ENCODE results near the gene RGS16. TPM values are rescaled to one million over a fixed set of nuclear protein-coding genes. Genes with fewer than 3 reads are reported as not detected.

RGS16 gene
- total and polyA plus RNA-seq, 4 donors = 0.54 to 2.7 (median 0.83) TPM

DNA sequence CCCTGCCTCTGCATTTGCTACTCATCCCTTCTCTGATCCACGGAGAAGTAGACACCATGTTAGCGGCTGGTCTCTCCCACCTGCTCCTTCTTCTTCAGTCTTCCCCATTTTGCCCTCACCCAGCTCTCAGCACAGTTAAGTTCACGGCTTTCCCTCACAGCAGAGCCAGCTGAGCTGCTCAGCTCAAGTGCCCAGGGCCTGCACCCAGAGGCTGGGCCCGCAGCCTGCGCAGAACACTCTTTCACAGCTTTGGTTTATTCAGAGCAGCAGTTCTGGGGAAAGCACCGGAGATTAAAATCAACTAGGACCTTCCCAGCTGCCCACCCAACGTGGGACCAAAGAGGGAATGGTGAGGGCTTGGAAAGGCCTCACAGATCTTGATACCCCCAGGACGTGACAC lies 38.3 kb upstream of the RGS16 start (continued):
- no peak for TF ChIP-seq GABPA (IDR thresholded peaks at IDR 0.05 in 1 of 2, conservative IDR thresholded peaks at IDR 0.05 in 1 of 2)
- no peak for TF ChIP-seq YY1 (IDR thresholded peaks at IDR 0.05)
- TF ChIP-seq, protein P1, sequence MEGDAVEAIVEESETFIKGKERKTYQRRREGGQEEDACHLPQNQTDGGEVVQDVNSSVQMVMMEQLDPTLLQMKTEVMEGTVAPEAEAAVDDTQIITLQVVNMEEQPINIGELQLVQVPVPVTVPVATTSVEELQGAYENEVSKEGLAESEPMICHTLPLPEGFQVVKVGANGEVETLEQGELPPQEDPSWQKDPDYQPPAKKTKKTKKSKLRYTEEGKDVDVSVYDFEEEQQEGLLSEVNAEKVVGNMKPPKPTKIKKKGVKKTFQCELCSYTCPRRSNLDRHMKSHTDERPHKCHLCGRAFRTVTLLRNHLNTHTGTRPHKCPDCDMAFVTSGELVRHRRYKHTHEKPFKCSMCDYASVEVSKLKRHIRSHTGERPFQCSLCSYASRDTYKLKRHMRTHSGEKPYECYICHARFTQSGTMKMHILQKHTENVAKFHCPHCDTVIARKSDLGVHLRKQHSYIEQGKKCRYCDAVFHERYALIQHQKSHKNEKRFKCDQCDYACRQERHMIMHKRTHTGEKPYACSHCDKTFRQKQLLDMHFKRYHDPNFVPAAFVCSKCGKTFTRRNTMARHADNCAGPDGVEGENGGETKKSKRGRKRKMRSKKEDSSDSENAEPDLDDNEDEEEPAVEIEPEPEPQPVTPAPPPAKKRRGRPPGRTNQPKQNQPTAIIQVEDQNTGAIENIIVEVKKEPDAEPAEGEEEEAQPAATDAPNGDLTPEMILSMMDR (IDR thresholded peaks at IDR 0.05; ENCODE audit: low read depth, low read length, missing input control) = no peak
- TF ChIP-seq, protein P2, sequence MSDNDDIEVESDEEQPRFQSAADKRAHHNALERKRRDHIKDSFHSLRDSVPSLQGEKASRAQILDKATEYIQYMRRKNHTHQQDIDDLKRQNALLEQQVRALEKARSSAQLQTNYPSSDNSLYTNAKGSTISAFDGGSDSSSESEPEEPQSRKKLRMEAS (IDR thresholded peaks at IDR 0.05) = no peak
- TF ChIP-seq NR2F2 (IDR thresholded peaks at IDR 0.05) = no peak

DNA sequence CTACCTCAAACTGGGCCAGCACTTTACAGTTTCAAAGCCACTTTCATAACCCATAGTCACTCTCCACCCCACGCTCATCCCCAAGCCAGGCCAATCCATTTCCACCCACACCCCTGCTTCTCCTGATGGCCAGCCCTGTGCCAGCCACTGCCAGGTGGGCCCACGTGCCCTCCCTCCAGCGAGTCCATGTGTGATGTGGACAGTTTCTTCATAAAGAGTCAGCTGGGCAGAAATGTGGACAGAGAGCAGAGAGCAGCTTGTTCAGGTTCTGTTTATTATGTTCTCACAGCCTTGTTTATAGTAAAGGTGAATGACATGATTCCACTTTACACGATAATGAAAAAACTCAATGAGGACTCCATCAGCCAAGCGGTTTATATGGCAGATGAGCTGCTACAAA lies 37.4 kb upstream of the RGS16 start:
- no peaks in the 10 kb centered on the region for H3K9me3 ChIP-seq (ENCODE audit: control insufficient read depth in 4 of 4, low read length in 3 of 4)
- 41% methylated on average over 5 of the region's 5 CpGs for WGBS
- H3K4me3 ChIP-seq (ENCODE audit: low read depth in 1 of 3, low read length in 3 of 3) = no peak overlapping the region
- H3K27me3 ChIP-seq (ENCODE audit: control insufficient read depth in 4 of 4, insufficient read depth in 4 of 4, low read length in 3 of 4) = no peaks in the 10 kb centered on the region
- TF ChIP-seq SP1 (IDR thresholded peaks at IDR 0.05) = no peak
- peak; percentile 19 for TF ChIP-seq FOXA2 (IDR thresholded peaks at IDR 0.05)
- TF ChIP-seq, protein P1 (IDR thresholded peaks at IDR 0.05; ENCODE audit: low read depth, low read length, missing input control) = no peak
- TF ChIP-seq, protein P2 (IDR thresholded peaks at IDR 0.05) = peak; percentile 54
- TF ChIP-seq RAD21 (IDR thresholded peaks at IDR 0.05) = no peak
- TF ChIP-seq YY1 (IDR thresholded peaks at IDR 0.05) = peak; percentile 35
- TF ChIP-seq RXRA (IDR thresholded peaks at IDR 0.05) = peak in 1 of 2 donors; percentile 86
- TF ChIP-seq, protein P3, sequence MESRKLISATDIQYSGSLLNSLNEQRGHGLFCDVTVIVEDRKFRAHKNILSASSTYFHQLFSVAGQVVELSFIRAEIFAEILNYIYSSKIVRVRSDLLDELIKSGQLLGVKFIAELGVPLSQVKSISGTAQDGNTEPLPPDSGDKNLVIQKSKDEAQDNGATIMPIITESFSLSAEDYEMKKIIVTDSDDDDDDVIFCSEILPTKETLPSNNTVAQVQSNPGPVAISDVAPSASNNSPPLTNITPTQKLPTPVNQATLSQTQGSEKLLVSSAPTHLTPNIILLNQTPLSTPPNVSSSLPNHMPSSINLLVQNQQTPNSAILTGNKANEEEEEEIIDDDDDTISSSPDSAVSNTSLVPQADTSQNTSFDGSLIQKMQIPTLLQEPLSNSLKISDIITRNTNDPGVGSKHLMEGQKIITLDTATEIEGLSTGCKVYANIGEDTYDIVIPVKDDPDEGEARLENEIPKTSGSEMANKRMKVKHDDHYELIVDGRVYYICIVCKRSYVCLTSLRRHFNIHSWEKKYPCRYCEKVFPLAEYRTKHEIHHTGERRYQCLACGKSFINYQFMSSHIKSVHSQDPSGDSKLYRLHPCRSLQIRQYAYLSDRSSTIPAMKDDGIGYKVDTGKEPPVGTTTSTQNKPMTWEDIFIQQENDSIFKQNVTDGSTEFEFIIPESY (IDR thresholded peaks at IDR 0.05) = no peak
- TF ChIP-seq, protein P4, sequence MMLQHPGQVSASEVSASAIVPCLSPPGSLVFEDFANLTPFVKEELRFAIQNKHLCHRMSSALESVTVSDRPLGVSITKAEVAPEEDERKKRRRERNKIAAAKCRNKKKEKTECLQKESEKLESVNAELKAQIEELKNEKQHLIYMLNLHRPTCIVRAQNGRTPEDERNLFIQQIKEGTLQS (IDR thresholded peaks at IDR 0.05) = no peak
- no peak for TF ChIP-seq TAF1 (conservative IDR thresholded peaks at IDR 0.05)
- no peak for TF ChIP-seq GABPA (IDR thresholded peaks at IDR 0.05 in 1 of 2, conservative IDR thresholded peaks at IDR 0.05 in 1 of 2)
- no peak for TF ChIP-seq NR2F2 (IDR thresholded peaks at IDR 0.05)
- TF ChIP-seq JUND (IDR thresholded peaks at IDR 0.05) = no peak
- TF ChIP-seq EGR1 (IDR thresholded peaks at IDR 0.05; ENCODE audit: low read depth in 2 of 2) = no peak
- TF ChIP-seq HNF4A (conservative IDR thresholded peaks at IDR 0.05) = peak in 1 of 2 donors; percentile 69
- no peak overlapping the region for H3K9ac ChIP-seq (ENCODE audit: low read depth in 1 of 2, low read length in 2 of 2)
- no peaks in the 10 kb centered on the region for H3K36me3 ChIP-seq (ENCODE audit: control insufficient read depth in 4 of 4, insufficient read depth in 3 of 4, low read depth in 1 of 4, low read length in 3 of 4)
- H3K4me1 ChIP-seq (ENCODE audit: control insufficient read depth in 4 of 4, insufficient read depth in 4 of 4, low read length in 3 of 4) = peaks cover 2 to 17% (median 8%) of the 10 kb centered on the region in 4 donors
- peak overlapping the region; percentile 32 to 80 for H3K27ac ChIP-seq (ENCODE audit: low read depth in 1 of 2, low read length in 2 of 2)
- no peak for DNase-seq (ENCODE audit: low spot score)
